Subcutaneous abdominal adipose tissue (tissue), 5 donors: ENCODE results near the gene PAGE3.

Experiments
- H3K27ac ChIP-seq: one replicate; pipeline ENCODE4 v1.7.0; 2013; ENCODE audit warnings: low read depth, mild to moderate bottlenecking, inconsistent platforms, low read length, moderate library complexity
- H3K27me3 ChIP-seq, 5 donors: one replicate each; pipeline ENCODE4 v1.7.0; 2013; ENCODE audit warnings: low read length in 5 of 5, inconsistent platforms in 1 of 5; ENCODE audit not compliant: control insufficient read depth in 5 of 5, insufficient read depth in 4 of 5
- H3K36me3 ChIP-seq, 5 donors: one replicate each; pipeline ENCODE4 v1.7.0; 2013; ENCODE audit warnings: low read length in 5 of 5; ENCODE audit not compliant: control insufficient read depth in 5 of 5, insufficient read depth in 5 of 5
- H3K4me1 ChIP-seq, 5 donors: one replicate each; pipeline ENCODE4 v1.7.0; 2013; ENCODE audit warnings: low read length in 5 of 5, mild to moderate bottlenecking in 3 of 5, moderate library complexity in 1 of 5; ENCODE audit not compliant: control insufficient read depth in 5 of 5, insufficient read depth in 5 of 5
- H3K4me3 ChIP-seq, 5 donors: one replicate each; pipeline ENCODE4 v1.7.0; 2013; ENCODE audit warnings: low read length in 5 of 5, low read depth in 1 of 5
- H3K9ac ChIP-seq, 5 donors: one replicate each; pipeline ENCODE4 v1.7.0; 2013; ENCODE audit warnings: low read length in 5 of 5, mild to moderate bottlenecking in 4 of 5, moderate library complexity in 3 of 5
- H3K9me3 ChIP-seq, 5 donors: one replicate each; pipeline ENCODE4 v1.7.0; 2013; ENCODE audit warnings: low read length in 5 of 5; ENCODE audit not compliant: control insufficient read depth in 5 of 5
- donor health status: healthy.
- donor health status: healthy.
- donor health status: healthy.
- donor health status: healthy.
- donor health status: healthy.

Gene PAGE3

GRCh38 chrX:55210931-55211677 is 53.6 kb downstream of the PAGE3 start:
- Histone ChIP-seq H3K4me3 (no peak overlapping the region), H3K27me3 (peaks cover 0 to 10% (median 2%) of the 10 kb centered on the region in 5 donors), H3K9ac (no peak overlapping the region), H3K4me1 (no peaks in the 10 kb centered on the region), H3K36me3 (no peaks in the 10 kb centered on the region), H3K9me3 (no peaks in the 10 kb centered on the region), H3K27ac (no peak overlapping the region)
